ENCODE data around the gene SGPP1. TPM values are rescaled to one million over a fixed set of nuclear protein-coding genes. Genes with fewer than 3 reads are reported as not detected.

Gene SGPP1
- total RNA-seq, 4 donors from 2014 or later = 17.7 to 47.6 (median 21.5) TPM

DNA sequence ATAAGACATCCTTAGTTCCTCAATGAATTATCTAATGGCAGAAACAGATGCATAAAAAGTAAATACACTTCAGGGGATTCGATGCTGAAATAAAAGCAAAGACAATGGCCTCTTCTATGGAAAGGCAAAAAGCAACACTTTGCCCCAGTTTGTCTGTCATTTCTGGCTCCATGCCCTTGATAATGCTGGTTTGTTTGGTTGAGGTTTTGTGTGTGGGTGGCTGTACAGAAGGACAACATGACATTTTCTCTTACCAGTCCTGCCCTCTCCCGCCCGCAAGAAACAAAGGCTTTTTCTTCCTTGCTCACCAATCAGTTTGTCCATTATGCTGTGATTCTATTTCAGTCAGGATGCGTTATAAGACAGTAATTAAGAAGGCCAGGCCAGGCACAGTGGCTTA is 68.1 kb downstream of the SGPP1 start:
- Histone ChIP-seq H3K4me1 (no peaks in the 10 kb centered on the region), H3K9me3 (no peaks in the 10 kb centered on the region), H3K36me3 (no peaks in the 10 kb centered on the region), H3K4me3 (no peak overlapping the region), H3K27ac (no peak overlapping the region), H3K27me3 (no peaks in the 10 kb centered on the region)
- no peak for TF ChIP-seq POLR2A (IDR thresholded peaks at IDR 0.05)
- TF ChIP-seq, protein P1, sequence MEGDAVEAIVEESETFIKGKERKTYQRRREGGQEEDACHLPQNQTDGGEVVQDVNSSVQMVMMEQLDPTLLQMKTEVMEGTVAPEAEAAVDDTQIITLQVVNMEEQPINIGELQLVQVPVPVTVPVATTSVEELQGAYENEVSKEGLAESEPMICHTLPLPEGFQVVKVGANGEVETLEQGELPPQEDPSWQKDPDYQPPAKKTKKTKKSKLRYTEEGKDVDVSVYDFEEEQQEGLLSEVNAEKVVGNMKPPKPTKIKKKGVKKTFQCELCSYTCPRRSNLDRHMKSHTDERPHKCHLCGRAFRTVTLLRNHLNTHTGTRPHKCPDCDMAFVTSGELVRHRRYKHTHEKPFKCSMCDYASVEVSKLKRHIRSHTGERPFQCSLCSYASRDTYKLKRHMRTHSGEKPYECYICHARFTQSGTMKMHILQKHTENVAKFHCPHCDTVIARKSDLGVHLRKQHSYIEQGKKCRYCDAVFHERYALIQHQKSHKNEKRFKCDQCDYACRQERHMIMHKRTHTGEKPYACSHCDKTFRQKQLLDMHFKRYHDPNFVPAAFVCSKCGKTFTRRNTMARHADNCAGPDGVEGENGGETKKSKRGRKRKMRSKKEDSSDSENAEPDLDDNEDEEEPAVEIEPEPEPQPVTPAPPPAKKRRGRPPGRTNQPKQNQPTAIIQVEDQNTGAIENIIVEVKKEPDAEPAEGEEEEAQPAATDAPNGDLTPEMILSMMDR (IDR thresholded peaks at IDR 0.05) = no peak
- no peak for DNase-seq
- intact Hi-C loops (cut with DNase I; ENCODE audit: low total_unique reads) = no loop called here

DNA sequence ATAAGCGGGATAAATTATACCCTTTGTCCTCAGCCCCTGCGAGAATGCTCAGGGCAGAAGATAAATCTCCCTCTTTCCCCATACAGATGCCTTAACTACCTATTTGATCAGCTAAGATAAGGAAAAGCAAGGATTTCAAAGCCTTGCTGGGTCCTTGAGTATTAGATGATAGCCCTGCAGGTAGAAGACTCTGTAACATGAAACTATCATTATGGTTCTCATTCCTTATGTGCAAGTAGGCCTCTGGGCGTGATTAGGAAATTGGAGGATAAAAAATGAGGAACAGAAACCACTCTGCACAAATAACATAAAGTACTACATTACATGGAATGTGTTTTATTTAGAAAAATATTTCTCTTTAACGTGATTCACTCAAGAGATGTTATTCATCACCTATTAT is 71.7 kb downstream of the SGPP1 start:
- Histone ChIP-seq H3K27me3 (no peaks in the 10 kb centered on the region), H3K4me3 (no peak overlapping the region), H3K27ac (no peak overlapping the region), H3K9me3 (no peaks in the 10 kb centered on the region), H3K4me1 (no peaks in the 10 kb centered on the region), H3K36me3 (no peaks in the 10 kb centered on the region)
- no peak for TF ChIP-seq POLR2A (IDR thresholded peaks at IDR 0.05)
- TF ChIP-seq, protein P1 (IDR thresholded peaks at IDR 0.05) = no peak
- intact Hi-C loops (cut with DNase I; ENCODE audit: low total_unique reads) = no loop called here
- DNase-seq = no peak

DNA sequence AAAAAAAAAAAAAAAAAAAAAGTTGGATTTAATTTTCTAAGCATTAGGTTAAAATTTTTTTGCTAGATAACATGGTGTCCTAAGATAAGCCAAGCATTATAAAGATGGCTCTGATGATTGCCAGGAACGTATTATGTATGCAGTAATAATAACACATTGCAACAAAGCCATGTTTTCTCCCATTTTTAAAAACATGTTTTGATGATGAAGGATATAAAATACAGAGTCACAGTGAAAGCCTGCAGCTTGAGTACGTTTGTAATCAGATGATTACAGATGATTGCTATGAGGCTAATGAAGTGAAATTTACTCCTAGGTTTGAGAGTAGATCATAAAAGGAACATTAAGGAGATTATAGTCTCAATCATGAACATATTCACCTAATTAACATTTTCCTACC is 72.9 kb downstream of the SGPP1 start:
- Histone ChIP-seq H3K4me3 (no peak overlapping the region), H3K4me1 (no peaks in the 10 kb centered on the region), H3K36me3 (no peaks in the 10 kb centered on the region), H3K27ac (no peak overlapping the region), H3K9me3 (no peaks in the 10 kb centered on the region), H3K27me3 (no peaks in the 10 kb centered on the region)
- DNase-seq = no peak
- intact Hi-C loops (cut with DNase I; ENCODE audit: low total_unique reads) = no loop called here
- TF ChIP-seq POLR2A (IDR thresholded peaks at IDR 0.05) = no peak
- TF ChIP-seq, protein P1 (IDR thresholded peaks at IDR 0.05) = no peak

DNA sequence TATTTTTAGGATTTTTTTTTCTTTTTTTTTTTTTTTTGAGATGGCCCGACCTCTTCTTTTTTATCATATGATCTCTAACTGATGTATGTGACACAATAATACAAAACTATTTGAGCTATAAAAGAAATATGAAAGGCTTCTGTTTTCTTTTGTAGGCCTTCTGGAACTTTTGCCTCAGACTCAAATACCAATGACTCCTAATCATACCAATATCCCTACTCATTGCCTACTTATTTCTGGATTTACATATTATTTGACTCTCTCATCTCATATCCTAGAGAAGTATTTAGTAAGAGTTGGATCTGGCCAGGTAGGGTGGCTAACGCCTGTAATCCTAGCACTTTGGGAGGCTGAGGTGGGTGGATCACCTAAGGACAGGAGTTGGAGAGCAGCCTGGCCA is 73.5 kb downstream of the SGPP1 start:
- Histone ChIP-seq H3K27me3 (no peaks in the 10 kb centered on the region), H3K4me1 (no peaks in the 10 kb centered on the region), H3K9me3 (no peaks in the 10 kb centered on the region), H3K36me3 (no peaks in the 10 kb centered on the region), H3K4me3 (no peak overlapping the region), H3K27ac (no peak overlapping the region)
- intact Hi-C loops (cut with DNase I; ENCODE audit: low total_unique reads) = no loop called here
- no peak for TF ChIP-seq POLR2A (IDR thresholded peaks at IDR 0.05)
- TF ChIP-seq, protein P1 (IDR thresholded peaks at IDR 0.05) = no peak
- DNase-seq = no peak

DNA sequence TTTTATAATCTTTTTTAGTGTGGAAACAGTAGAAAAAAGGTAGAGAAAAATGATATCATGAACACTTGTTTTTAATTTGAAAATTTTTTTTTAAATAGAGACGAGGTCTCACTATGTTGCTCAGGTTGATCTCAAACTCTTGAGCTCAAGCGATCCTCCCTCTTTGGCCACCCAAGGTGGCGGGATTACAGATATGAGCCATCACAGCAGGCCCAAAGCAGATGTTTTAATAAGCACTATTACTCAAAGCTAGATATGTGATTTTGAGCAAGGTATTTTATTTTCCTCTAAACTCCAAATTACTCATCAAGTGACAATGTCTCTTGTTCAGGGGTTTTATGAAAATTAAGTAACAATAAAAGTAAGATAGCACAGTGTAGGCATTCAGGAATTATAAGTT is 75.5 kb downstream of the SGPP1 start:
- Histone ChIP-seq H3K27me3 (no peaks in the 10 kb centered on the region), H3K4me1 (no peaks in the 10 kb centered on the region), H3K4me3 (no peak overlapping the region), H3K27ac (no peak overlapping the region), H3K9me3 (no peaks in the 10 kb centered on the region), H3K36me3 (no peaks in the 10 kb centered on the region)
- no peak for TF ChIP-seq POLR2A (IDR thresholded peaks at IDR 0.05)
- TF ChIP-seq, protein P1 (IDR thresholded peaks at IDR 0.05) = no peak
- no peak for DNase-seq
- intact Hi-C loops (cut with DNase I; ENCODE audit: low total_unique reads) = no loop called here
